Ascending aorta (tissue), 2 donors: ENCODE measurements around the gene ARID5B. TPM values are rescaled to one million over a fixed set of nuclear protein-coding genes. Genes with fewer than 3 reads are reported as not detected.

ENCODE experiments used
- DNase-seq, 2 donors: peaks; one replicate each; pipeline ENCODE4 v3.0.0-alpha.2; 2019; ENCODE audit warnings: low spot score in 2 of 2
- H3K27ac ChIP-seq, 2 donors: fragments of 200-600 bp; sonication (generic); one replicate each; pipeline ENCODE4 v1.5.1; 2016 to 2017; ENCODE audit warnings: mild to moderate bottlenecking in 1 of 2
- H3K27me3 ChIP-seq: fragments of 200-600 bp; sonication (generic); one replicate; pipeline ENCODE4 v1.5.1; 2017
- H3K36me3 ChIP-seq, 2 donors: fragments of 200-600 bp; sonication (generic); one replicate each; pipeline ENCODE4 v1.5.1; 2016
- H3K4me1 ChIP-seq, 2 donors: fragments of 200-600 bp; sonication (generic); one replicate each; pipeline ENCODE4 v1.5.1; 2016 to 2017; ENCODE audit warnings: mild to moderate bottlenecking in 1 of 2
- H3K4me3 ChIP-seq, 2 donors: fragments of 200-600 bp; sonication (generic); one replicate each; pipeline ENCODE4 v1.5.1; 2016 to 2017; ENCODE audit warnings: mild to moderate bottlenecking in 1 of 2
- H3K9me3 ChIP-seq, 2 donors: fragments of 200-600 bp; sonication (generic); one replicate each; pipeline ENCODE4 v1.5.1; 2016
- intact Hi-C: fragments of 100-400 bp; cut with DNase I; formaldehyde crosslinking; loops from one replicate; pipeline ENCODE4 v1.15.1; 2023
- total RNA-seq: library from RNA; depleted of rRNA; stranded (reverse); fragments of >200 nt; gene quantifications from one replicate; pipeline ENCODE4 v1.1.0, GENCODE V29; 2016
- TF ChIP-seq, protein P1 (sequence below), 3 experiments: fragments of 200-600 bp in 2 of 3; fragments of 450-650 bp in 1 of 3; sonication (generic) in 2 of 3; IDR thresholded peaks; one replicate each; pipeline ENCODE4 v1.5.1; 2016 to 2019; ENCODE audit warnings: antibody characterized with exemption in 3 of 3, mild to moderate bottlenecking in 1 of 3, moderate library complexity in 1 of 3

Gene ARID5B
- total RNA-seq, 1 donor from 2014 or later, result 92.5 TPM

- intact Hi-C loops, result no loop called here
- Histone ChIP-seq H3K27ac (peak overlapping the region; percentile 0 to 45), H3K27me3 (no peaks in the 10 kb centered on the region), H3K9me3 (no peaks in the 10 kb centered on the region), H3K4me3 (no peak overlapping the region), H3K4me1 (peaks cover 0 to 16% of the 10 kb centered on the region in 2 donors), H3K36me3 (no peaks in the 10 kb centered on the region)
- TF ChIP-seq, protein P1, sequence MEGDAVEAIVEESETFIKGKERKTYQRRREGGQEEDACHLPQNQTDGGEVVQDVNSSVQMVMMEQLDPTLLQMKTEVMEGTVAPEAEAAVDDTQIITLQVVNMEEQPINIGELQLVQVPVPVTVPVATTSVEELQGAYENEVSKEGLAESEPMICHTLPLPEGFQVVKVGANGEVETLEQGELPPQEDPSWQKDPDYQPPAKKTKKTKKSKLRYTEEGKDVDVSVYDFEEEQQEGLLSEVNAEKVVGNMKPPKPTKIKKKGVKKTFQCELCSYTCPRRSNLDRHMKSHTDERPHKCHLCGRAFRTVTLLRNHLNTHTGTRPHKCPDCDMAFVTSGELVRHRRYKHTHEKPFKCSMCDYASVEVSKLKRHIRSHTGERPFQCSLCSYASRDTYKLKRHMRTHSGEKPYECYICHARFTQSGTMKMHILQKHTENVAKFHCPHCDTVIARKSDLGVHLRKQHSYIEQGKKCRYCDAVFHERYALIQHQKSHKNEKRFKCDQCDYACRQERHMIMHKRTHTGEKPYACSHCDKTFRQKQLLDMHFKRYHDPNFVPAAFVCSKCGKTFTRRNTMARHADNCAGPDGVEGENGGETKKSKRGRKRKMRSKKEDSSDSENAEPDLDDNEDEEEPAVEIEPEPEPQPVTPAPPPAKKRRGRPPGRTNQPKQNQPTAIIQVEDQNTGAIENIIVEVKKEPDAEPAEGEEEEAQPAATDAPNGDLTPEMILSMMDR (IDR thresholded peaks at IDR 0.05), result no peak
- no peak for DNase-seq
These were observed 21.9 kb downstream of the ARID5B start for GRCh38 chr10:61923210-61923949.

DNA sequence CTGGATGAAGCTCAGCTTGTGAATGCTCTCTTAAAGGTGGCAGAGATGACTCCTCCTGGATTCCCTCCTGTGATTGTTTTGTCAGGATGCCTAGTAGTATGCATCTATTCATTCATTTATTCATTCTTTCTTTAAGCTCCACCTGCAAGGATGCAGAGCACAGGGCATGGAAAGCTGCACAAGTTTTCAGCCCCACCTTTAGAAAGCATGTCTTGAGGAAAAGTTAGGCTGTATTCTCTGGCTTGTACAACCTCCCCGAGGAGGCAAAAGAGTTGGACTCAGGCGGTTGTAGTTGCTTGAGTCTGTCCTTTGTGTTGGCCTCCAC lies 22.4 kb downstream of the ARID5B start:
- Histone ChIP-seq H3K27ac (peak overlapping the region in 1 of 2 donors; percentile 0), H3K4me1 (peaks cover 0 to 16% of the 10 kb centered on the region in 2 donors), H3K27me3 (no peaks in the 10 kb centered on the region), H3K4me3 (no peak overlapping the region), H3K36me3 (no peaks in the 10 kb centered on the region), H3K9me3 (no peaks in the 10 kb centered on the region)
- intact Hi-C loops, result no loop called here
- no peak for DNase-seq
- TF ChIP-seq, protein P1 (IDR thresholded peaks at IDR 0.05), result no peak

GRCh38 chr10:61929555-61929954 lies 28.1 kb downstream of the ARID5B start:
- Histone ChIP-seq H3K4me3 (no peak overlapping the region), H3K4me1 (no peaks in the 10 kb centered on the region), H3K9me3 (peaks cover 0 to 12% of the 10 kb centered on the region in 2 donors), H3K27me3 (no peaks in the 10 kb centered on the region), H3K27ac (no peak overlapping the region), H3K36me3 (no peaks in the 10 kb centered on the region)
- intact Hi-C loops, result no loop called here
- no peak for DNase-seq
- TF ChIP-seq, protein P1 (IDR thresholded peaks at IDR 0.05), result no peak

GRCh38 chr10:61931620-61932332 lies 30.3 kb downstream of the ARID5B start:
- DNase-seq, result no peak
- Histone ChIP-seq H3K27ac (no peak overlapping the region), H3K36me3 (no peaks in the 10 kb centered on the region), H3K9me3 (peaks cover 0 to 12% of the 10 kb centered on the region in 2 donors), H3K4me3 (no peak overlapping the region), H3K27me3 (no peaks in the 10 kb centered on the region), H3K4me1 (peaks cover 0 to 9% of the 10 kb centered on the region in 2 donors)
- TF ChIP-seq, protein P1 (IDR thresholded peaks at IDR 0.05), result no peak
- intact Hi-C loops, result no loop called here

- peaks cover 0 to 26% of the 10 kb centered on the region in 2 donors for H3K4me1 ChIP-seq
- DNase-seq, result no peak
- no peaks in the 10 kb centered on the region for H3K36me3 ChIP-seq
- peaks cover 0 to 12% of the 10 kb centered on the region in 2 donors for H3K9me3 ChIP-seq
- no peak overlapping the region for H3K27ac ChIP-seq
- no peak overlapping the region for H3K4me3 ChIP-seq
- intact Hi-C loops, result no loop called here
- H3K27me3 ChIP-seq, result no peaks in the 10 kb centered on the region
- TF ChIP-seq, protein P1 (IDR thresholded peaks at IDR 0.05), result no peak
These were observed 32.5 kb downstream of the ARID5B start for GRCh38 chr10:61933859-61934555.
